ENCODE data around the gene LARGE1. TPM values are rescaled to one million over a fixed set of nuclear protein-coding genes. Genes with fewer than 3 reads are reported as not detected.

Gene LARGE1
- total RNA-seq, 1 donor from 2014 or later, result 0.47 TPM

DNA sequence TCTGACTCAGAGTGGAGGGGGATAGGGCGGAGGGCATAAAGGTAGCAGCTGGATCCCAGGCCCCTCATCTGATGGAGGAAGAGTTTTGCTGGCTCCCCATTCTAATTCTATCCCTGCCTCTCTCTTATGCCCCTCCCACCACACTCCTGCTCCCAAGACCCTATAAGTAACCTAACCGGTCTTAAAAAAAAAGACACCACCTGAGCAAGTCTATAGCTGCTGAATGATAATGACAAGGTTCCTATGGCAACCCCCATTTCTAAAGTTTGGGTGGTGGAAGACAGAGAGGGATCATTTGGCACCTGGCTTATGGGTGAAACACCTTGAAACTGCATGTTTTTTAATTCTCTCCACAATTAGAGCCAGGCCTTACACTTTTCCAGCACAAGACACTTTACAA, 69.6 kb downstream of the LARGE1 start:
- Mint-ChIP-seq H3K4me1 (peaks cover 2% of the 10 kb centered on the region), H3K36me3 (ENCODE audit: low read depth) (no peaks in the 10 kb centered on the region), H3K4me3 (no peak overlapping the region), H3K9me3 (peaks cover 8% of the 10 kb centered on the region), H3K27me3 (no peaks in the 10 kb centered on the region), H3K27ac (no peak overlapping the region)
- intact Hi-C loops (cut with micrococcal nuclease), result no loop called here
- DNase-seq, result no peak

DNA sequence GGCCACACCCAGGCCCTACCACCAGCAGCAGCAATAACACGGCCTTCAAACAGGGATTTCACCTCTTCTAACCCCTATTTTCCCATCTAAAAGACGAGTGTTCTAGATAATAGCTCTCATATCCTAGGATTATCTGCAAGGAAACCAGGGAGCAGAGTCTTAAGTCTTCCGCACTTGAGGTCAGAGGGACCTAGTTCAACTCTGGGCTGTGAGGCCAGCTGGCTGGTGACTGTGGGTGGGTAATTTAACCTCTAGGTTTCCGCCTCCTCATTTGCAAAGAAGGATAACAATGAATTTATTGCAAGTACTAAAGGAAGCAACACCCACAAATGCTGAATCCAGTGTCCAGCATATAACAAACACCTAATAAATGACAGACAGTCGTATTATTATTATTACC, 70.1 kb downstream of the LARGE1 start:
- Mint-ChIP-seq H3K27me3 (no peaks in the 10 kb centered on the region), H3K9me3 (peaks cover 11% of the 10 kb centered on the region), H3K4me3 (no peak overlapping the region), H3K27ac (no peak overlapping the region), H3K36me3 (ENCODE audit: low read depth) (no peaks in the 10 kb centered on the region), H3K4me1 (peaks cover 2% of the 10 kb centered on the region)
- no peak for DNase-seq
- intact Hi-C loops (cut with micrococcal nuclease), result no loop called here

DNA sequence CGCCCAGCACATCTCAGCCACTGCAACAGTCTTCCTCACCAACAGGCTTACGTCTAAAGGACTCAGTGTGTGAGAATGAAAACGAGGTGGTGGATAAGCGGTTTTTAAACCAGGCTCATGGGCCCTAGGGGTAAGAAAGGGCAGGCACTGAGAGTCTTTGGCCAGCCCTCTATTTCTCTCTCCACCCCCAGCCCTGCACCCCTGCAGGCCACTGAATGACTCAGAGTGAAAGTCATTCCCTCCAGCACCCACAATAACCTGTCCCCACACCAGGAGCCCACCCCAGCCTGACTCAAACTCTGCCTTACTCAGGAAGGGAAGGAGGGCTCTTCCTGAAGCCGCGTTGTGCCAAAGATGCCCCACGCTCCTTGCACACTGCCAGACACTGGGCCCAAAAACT, 72.0 kb downstream of the LARGE1 start:
- intact Hi-C loops (cut with micrococcal nuclease), result no loop called here
- H3K4me3 Mint-ChIP-seq, result no peak overlapping the region
- H3K27me3 Mint-ChIP-seq, result no peaks in the 10 kb centered on the region
- H3K27ac Mint-ChIP-seq, result no peak overlapping the region
- DNase-seq, result no peak
- H3K9me3 Mint-ChIP-seq, result peaks cover 11% of the 10 kb centered on the region
- H3K4me1 Mint-ChIP-seq, result no peaks in the 10 kb centered on the region
- no peaks in the 10 kb centered on the region for H3K36me3 Mint-ChIP-seq (ENCODE audit: low read depth)

DNA sequence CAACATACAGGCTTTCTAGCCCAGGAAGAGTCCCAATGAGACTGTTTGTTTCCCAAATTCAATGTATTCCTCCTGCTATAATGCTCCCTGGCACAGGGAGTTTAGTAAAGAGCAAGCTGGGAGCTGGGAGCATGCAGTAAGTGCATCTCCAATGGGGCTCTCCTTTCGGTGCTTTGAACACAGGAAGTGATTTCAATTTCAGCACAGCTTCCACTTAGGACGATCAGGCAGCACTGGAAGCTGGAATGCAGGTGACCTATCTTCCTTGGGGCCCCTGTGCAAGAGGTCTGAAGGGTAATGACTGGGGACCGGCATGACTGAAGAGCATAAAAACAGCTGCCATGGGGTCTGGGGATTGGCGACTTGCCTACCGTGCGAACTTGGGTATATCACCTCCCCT, 76.0 kb downstream of the LARGE1 start:
- H3K27ac Mint-ChIP-seq, result no peak overlapping the region
- no peaks in the 10 kb centered on the region for H3K27me3 Mint-ChIP-seq
- intact Hi-C loops (cut with micrococcal nuclease), result no loop called here
- no peak for DNase-seq
- H3K9me3 Mint-ChIP-seq, result peaks cover 14% of the 10 kb centered on the region
- no peaks in the 10 kb centered on the region for H3K4me1 Mint-ChIP-seq
- H3K36me3 Mint-ChIP-seq (ENCODE audit: low read depth), result no peaks in the 10 kb centered on the region
- no peak overlapping the region for H3K4me3 Mint-ChIP-seq

DNA sequence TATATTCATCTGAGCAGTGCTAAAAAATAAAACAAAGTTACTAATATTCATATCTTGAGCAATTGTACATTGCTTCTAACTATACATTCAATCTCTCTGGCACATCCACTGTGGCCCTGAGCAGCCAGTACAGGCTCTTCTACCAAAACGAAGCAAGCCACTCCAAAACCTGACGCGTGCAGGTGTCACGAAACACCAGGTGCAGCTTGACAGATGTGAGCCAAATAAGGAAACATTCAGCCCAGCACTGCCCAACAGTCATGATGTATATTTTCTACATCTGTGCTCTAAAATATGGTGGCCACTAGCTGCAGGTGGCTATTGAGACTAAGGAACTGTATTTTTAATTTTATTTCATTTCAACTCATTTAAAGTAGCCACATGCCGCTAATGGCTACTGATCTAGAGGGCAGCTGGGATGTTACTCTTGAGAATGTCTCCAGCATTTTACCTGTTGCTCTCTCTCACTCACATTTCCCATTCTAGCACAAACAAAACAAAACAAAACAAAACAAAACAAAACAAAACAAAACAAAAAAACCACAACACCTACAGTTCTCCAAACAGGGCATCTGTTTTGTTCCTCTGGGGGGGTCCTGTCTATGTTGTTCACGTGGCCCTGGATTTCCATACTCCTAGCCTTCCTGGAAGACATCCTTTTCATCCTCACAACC, 77.7 kb downstream of the LARGE1 start:
- Mint-ChIP-seq H3K4me1 (no peaks in the 10 kb centered on the region), H3K36me3 (ENCODE audit: low read depth) (no peaks in the 10 kb centered on the region), H3K27me3 (no peaks in the 10 kb centered on the region), H3K9me3 (peaks cover 14% of the 10 kb centered on the region), H3K4me3 (no peak overlapping the region), H3K27ac (no peak overlapping the region)
- intact Hi-C loops (cut with micrococcal nuclease), result no loop called here
- DNase-seq, result no peak

DNA sequence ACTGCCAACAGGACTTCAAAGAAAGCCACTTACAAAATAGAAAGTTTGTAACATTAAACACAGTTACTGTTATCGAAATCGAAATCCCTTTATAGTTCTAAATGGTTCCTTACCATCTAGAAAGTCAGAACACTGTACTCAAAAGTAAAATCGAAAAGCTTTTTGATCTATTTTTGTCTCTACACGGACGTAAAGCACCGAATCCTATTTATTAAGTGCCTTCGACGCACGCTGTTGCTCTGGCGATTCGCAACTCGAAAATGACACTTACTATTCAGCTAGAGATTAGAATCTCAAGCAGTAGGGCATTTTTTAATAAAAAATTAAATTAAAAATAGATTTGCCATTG, 78.3 kb downstream of the LARGE1 start:
- H3K4me3 Mint-ChIP-seq, result no peak overlapping the region
- H3K27ac Mint-ChIP-seq, result no peak overlapping the region
- H3K27me3 Mint-ChIP-seq, result no peaks in the 10 kb centered on the region
- H3K36me3 Mint-ChIP-seq (ENCODE audit: low read depth), result no peaks in the 10 kb centered on the region
- peaks cover 12% of the 10 kb centered on the region for H3K9me3 Mint-ChIP-seq
- intact Hi-C loops (cut with micrococcal nuclease), result no loop called here
- no peaks in the 10 kb centered on the region for H3K4me1 Mint-ChIP-seq
- no peak for DNase-seq

DNA sequence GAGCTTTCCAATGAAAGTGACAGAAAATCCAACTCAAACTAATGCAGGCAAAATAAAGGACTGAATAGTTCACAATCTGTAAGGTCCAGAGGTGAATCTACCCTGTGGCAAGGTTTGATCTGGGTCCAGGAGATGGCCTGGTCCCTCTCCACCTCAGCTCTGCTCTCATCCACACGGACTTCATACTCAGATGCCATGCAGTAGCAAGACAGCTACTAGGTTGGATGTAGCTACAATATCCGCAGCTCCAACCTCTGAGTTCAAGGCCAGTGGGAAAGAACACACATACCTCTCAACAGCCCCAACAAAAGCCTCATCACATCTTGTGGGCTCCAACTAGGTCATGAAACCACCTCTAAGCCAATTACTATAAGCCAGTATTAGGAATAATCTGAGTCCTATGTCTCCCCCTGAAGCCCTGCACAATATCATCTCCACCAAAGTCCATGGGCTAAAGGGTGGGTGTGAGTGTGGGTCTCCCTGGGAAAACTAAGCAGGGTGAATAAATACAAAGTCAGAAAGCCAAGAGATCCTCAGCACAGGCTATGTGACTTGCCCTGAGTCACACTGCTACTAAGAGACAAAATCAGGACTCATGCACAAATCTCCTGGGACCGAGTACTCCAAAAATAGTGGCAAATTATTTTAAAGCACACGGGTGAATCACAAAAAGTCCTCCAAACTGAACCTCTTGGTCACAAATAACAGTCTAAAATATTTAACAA, 78.8 kb downstream of the LARGE1 start:
- Mint-ChIP-seq H3K36me3 (ENCODE audit: low read depth) (no peaks in the 10 kb centered on the region), H3K4me3 (no peak overlapping the region)

DNA sequence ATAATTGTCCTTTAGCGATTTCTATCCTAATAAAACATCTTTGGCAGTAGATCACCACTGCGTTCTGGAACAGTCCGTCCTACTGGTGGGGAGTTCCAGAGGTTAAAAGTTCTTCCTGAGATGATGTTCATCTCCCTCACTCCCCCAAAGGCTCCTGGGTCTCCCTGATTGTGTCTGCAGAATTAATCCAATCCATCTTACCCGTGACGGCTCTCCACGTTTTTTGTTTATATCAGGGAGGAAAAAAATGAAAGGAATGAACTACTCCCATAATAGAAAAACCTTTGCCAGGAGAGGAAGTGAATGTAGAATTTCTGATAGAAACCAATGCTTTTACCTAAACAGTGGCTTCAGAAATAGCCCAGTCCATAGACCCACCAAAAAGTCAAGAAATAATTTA, 81.6 kb downstream of the LARGE1 start:
- no peak for DNase-seq
- H3K9me3 Mint-ChIP-seq, result peaks cover 3% of the 10 kb centered on the region
- H3K4me1 Mint-ChIP-seq, result no peaks in the 10 kb centered on the region
- H3K27ac Mint-ChIP-seq, result no peak overlapping the region
- intact Hi-C loops (cut with micrococcal nuclease), result no loop called here
- no peak overlapping the region for H3K4me3 Mint-ChIP-seq
- H3K36me3 Mint-ChIP-seq (ENCODE audit: low read depth), result no peaks in the 10 kb centered on the region
- no peaks in the 10 kb centered on the region for H3K27me3 Mint-ChIP-seq

More for the DNA sequence above, 78.8 kb downstream of the LARGE1 start:
- no peaks in the 10 kb centered on the region for H3K4me1 Mint-ChIP-seq
- intact Hi-C loops (cut with micrococcal nuclease), result no loop called here
- H3K9me3 Mint-ChIP-seq, result peaks cover 10% of the 10 kb centered on the region
- no peak overlapping the region for H3K27ac Mint-ChIP-seq
- H3K27me3 Mint-ChIP-seq, result no peaks in the 10 kb centered on the region
- no peak for DNase-seq

DNA sequence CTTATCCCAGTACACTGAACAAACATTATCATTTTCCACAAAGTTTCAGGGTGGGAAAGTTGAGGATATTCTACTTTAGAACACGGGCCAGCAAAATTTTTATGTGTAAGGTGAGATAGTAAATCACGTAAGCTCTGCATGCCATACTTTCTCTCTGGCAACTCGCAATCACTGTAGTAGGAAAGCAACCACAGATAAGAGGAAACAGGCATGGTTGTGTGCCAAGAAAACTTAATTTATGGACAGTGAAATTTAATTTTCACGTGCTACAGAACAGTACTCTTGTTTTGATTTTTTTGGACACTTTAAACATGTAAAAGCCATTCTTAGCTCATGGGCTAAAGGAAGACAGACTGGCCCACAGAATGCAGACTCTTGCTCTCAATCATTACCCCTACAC, 82.5 kb downstream of the LARGE1 start:
- H3K27me3 Mint-ChIP-seq, result no peaks in the 10 kb centered on the region
- H3K4me1 Mint-ChIP-seq, result no peaks in the 10 kb centered on the region
- H3K36me3 Mint-ChIP-seq (ENCODE audit: low read depth), result no peaks in the 10 kb centered on the region
- DNase-seq, result no peak
- H3K9me3 Mint-ChIP-seq, result peaks cover 3% of the 10 kb centered on the region
- no peak overlapping the region for H3K27ac Mint-ChIP-seq
- no peak overlapping the region for H3K4me3 Mint-ChIP-seq
- intact Hi-C loops (cut with micrococcal nuclease), result no loop called here

DNA sequence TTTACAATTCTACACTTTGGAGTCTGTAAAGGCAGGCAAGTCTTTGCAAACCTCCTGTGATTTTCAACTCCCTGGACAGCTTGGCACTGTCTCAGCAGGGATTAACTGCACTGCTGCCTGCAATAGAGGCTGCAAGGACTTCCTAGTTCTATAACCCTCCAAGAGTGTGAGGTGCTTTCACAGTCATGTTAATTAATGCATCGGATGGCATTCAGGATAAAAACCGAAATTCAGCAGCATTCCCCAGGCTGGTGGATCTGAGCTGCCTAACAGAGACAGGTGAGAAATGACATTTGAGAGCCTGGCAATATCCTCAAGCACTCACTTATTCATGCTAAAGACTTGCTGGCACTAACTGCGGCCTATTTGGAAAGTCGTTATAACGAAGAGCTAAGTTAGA, 85.0 kb downstream of the LARGE1 start:
- Mint-ChIP-seq H3K9me3 (no peaks in the 10 kb centered on the region), H3K27ac (no peak overlapping the region), H3K27me3 (no peaks in the 10 kb centered on the region), H3K4me3 (no peak overlapping the region), H3K36me3 (ENCODE audit: low read depth) (no peaks in the 10 kb centered on the region), H3K4me1 (no peaks in the 10 kb centered on the region)
- no peak for DNase-seq
- intact Hi-C loops (cut with micrococcal nuclease), result no loop called here

DNA sequence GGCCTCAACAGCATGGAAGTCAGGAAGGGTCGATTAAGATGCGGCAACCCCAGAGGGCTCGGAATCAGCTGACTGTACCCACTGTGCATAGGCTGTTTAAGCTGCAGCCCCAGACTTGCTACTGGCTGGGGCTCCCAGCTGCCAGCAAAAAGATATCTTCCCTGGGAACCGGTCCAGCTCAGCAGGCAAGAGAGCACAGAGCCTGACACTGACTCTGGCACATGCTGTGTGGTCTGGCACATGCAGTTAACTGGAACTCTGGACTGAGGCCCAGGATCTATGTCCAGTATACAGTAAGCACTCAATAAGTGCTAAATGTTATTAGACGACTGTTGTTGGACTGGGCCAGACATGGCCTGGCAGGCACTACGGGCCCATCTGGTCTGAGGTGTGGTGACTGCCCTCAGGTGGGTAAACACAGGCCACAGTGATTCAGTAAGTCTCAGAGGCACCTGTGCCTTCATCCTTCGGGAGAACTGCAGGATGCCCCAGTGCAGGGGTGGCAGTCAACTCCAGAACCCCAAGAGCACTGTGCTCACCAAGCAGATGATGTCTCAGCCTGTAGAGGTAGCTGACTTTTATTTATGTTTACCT, 87.6 kb downstream of the LARGE1 start:
- intact Hi-C loops (cut with micrococcal nuclease), result no loop called here
- no peak overlapping the region for H3K27ac Mint-ChIP-seq
- no peak for DNase-seq
- H3K4me1 Mint-ChIP-seq, result no peaks in the 10 kb centered on the region
- peaks cover 3% of the 10 kb centered on the region for H3K9me3 Mint-ChIP-seq
- no peaks in the 10 kb centered on the region for H3K27me3 Mint-ChIP-seq
- no peaks in the 10 kb centered on the region for H3K36me3 Mint-ChIP-seq (ENCODE audit: low read depth)
- no peak overlapping the region for H3K4me3 Mint-ChIP-seq

DNA sequence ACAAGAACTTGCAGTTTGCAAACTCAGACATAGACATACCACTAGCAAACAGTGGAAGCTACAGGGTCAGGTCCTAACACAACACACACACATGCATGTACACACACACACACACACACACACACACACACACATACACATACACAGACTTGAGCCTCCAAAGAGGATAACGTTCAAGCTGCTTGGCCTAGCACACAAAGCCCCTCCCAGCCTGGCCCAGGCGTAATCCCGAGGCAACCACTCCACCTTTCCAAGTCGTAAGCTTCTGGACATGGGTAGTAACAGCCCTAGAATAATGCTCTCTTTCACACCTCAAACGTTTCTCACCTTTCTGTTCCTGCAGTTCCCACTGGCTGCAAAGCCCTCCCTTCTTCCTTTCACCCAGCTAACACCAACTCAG, 88.6 kb downstream of the LARGE1 start:
- H3K9me3 Mint-ChIP-seq, result peaks cover 4% of the 10 kb centered on the region
- H3K27ac Mint-ChIP-seq, result no peak overlapping the region
- no peaks in the 10 kb centered on the region for H3K36me3 Mint-ChIP-seq (ENCODE audit: low read depth)
- no peak overlapping the region for H3K4me3 Mint-ChIP-seq
- no peak for DNase-seq
- intact Hi-C loops (cut with micrococcal nuclease), result no loop called here
- H3K27me3 Mint-ChIP-seq, result no peaks in the 10 kb centered on the region
- no peaks in the 10 kb centered on the region for H3K4me1 Mint-ChIP-seq

DNA sequence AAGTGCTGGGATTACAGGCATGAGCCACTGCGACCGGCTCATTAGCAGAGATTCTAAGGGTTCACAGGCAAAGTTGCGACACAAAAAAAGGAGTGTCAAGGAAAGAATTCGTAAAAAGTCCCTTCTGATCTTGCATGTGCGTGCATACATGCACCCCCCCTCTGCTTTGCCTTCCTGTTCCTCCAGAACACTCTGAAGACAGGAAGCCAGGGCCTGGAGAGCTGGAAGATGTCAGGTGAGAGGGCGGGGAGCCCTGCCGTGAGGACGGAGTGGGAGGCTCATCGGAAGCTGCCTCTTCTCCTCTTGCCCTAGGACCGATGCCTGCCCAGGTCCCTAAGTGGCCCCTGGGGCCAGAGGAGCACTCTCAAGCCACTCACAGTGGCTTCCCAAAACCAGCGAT, 89.1 kb downstream of the LARGE1 start:
- Mint-ChIP-seq H3K36me3 (ENCODE audit: low read depth) (no peaks in the 10 kb centered on the region), H3K4me1 (no peaks in the 10 kb centered on the region), H3K4me3 (no peak overlapping the region), H3K27me3 (no peaks in the 10 kb centered on the region), H3K27ac (no peak overlapping the region), H3K9me3 (peaks cover 4% of the 10 kb centered on the region)
- intact Hi-C loops (cut with micrococcal nuclease), result no loop called here
- DNase-seq, result no peak

DNA sequence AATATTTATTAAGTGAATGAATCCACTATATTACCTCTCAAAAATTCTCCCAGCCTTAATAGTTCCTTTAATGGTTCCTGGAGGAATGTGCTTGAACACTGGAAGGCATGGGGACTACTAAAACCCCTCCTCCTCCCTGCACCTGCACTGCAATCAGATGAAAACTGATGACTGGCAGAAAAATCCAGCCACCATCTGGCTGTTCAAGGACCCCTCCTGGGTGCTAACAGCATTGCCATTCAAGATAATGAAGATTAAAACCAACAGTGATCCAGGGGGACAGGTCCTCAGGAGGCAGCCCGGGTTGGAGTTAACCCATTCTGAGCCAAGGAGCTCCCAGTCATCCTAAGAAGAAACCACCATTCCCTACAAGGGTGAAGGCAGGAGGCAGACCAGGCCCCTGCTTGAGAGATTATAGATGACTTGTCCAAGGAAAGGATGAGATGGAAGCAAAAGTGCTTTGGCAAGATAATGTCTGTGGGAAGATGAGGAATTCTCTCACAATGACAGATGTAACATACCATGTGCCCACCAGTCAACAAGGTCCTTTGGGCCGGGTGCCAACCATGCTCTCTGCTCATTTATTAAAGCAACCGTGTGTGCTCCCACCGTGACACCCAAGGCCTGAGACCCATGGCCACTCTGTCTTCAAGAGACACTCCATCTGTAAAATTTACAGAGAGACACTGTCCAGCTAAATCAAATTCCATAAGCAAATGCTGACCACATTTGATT, 90.6 kb downstream of the LARGE1 start:
- H3K27ac Mint-ChIP-seq, result no peak overlapping the region

More for the DNA sequence above, 90.6 kb downstream of the LARGE1 start:
- no peak overlapping the region for H3K4me3 Mint-ChIP-seq
- H3K4me1 Mint-ChIP-seq, result no peaks in the 10 kb centered on the region
- peaks cover 4% of the 10 kb centered on the region for H3K9me3 Mint-ChIP-seq
- no peak for DNase-seq
- intact Hi-C loops (cut with micrococcal nuclease), result no loop called here
- no peaks in the 10 kb centered on the region for H3K27me3 Mint-ChIP-seq
- no peaks in the 10 kb centered on the region for H3K36me3 Mint-ChIP-seq (ENCODE audit: low read depth)
